Chondrocyte (in vitro differentiated cells): ENCODE data around the gene DTX3. TPM values are rescaled to one million over a fixed set of nuclear protein-coding genes. Genes with fewer than 3 reads are reported as not detected.

ENCODE experiments used
- DNase-seq: peaks from one replicate; pipeline ENCODE4 v3.0.0; 2021; ENCODE audit warnings: mixed read lengths, low spot score
- H3K27ac Mint-ChIP-seq: one replicate; pipeline ENCODE4 v1.8.0; 2021; ENCODE audit warnings: mild to moderate bottlenecking, moderate library complexity, mixed read lengths; ENCODE audit not compliant: unreplicated experiment
- H3K27me3 Mint-ChIP-seq: 2 replicates; pipeline ENCODE4 v1.8.0; 2021; ENCODE audit warnings: low read depth, mixed read lengths
- H3K36me3 Mint-ChIP-seq: 2 replicates; pipeline ENCODE4 v1.8.0; 2021; ENCODE audit warnings: low read depth, mixed read lengths
- H3K4me1 Mint-ChIP-seq: 2 replicates; pipeline ENCODE4 v1.8.0; 2021; ENCODE audit warnings: low read depth, mild to moderate bottlenecking, mixed read lengths
- H3K4me3 Mint-ChIP-seq: one replicate; pipeline ENCODE4 v1.8.0; 2021; ENCODE audit warnings: mild to moderate bottlenecking, moderate library complexity, mixed read lengths; ENCODE audit not compliant: unreplicated experiment
- H3K9me3 Mint-ChIP-seq: 2 replicates; pipeline ENCODE4 v1.8.0; 2021; ENCODE audit warnings: low read depth, mixed read lengths
- total RNA-seq: library from RNA; stranded (reverse); gene quantifications from 3 replicates; pipeline ENCODE4 v1.2.1, GENCODE V29; 2021
- TF ChIP-seq, protein P1 (sequence below): fragments of 200-600 bp; sonication (generic); IDR thresholded peaks from 2 replicates; pipeline ENCODE4 v1.5.0; 2021; ENCODE audit warnings: antibody characterized with exemption, mild to moderate bottlenecking, moderate library complexity

Gene DTX3
- total RNA-seq, 1 donor from 2014 or later, result 29.8 TPM

DNA sequence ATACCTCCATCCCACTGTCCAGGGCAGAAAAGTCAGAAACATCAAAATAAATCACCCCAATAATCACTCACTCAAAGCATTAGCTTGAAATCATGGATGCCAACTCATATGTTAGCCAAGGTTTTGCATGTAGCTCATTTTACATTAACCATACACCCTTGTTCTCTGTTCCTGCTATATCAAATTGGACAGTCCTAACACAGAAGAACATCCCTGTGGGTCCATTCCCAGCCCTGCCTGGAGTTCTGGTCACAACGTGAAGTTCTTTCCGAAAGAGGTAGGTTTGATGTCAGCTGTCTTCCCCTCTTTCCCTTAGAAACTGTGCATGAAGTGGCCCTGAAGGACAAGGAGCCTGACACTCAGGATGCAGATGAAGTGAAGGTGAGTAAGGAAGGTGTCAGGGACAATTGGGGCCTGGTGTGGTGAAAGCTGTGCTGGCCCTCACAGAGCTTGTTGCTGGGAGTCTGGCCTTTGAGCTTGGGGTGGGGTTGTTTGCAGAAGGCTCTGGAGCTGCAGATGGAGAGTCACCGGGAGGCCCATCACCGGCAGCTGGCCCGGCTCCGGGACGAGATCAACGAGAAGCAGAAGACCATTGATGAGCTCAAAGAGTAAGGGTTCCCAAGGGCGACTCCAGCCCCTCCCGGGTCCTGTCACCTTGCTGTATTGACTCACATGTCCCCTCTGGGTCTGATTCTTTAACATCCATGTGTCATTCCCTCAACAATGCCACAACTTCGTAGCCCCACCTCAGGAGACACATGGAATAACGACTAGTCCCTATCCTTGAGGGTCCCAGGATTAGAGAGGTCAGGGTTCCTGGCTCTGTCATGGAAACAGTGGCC, 28.6 kb upstream of the DTX3 start:
- H3K27me3 Mint-ChIP-seq, result no peaks in the 10 kb centered on the region
- no peak overlapping the region for H3K27ac Mint-ChIP-seq
- H3K4me1 Mint-ChIP-seq, result no peaks in the 10 kb centered on the region

DNA sequence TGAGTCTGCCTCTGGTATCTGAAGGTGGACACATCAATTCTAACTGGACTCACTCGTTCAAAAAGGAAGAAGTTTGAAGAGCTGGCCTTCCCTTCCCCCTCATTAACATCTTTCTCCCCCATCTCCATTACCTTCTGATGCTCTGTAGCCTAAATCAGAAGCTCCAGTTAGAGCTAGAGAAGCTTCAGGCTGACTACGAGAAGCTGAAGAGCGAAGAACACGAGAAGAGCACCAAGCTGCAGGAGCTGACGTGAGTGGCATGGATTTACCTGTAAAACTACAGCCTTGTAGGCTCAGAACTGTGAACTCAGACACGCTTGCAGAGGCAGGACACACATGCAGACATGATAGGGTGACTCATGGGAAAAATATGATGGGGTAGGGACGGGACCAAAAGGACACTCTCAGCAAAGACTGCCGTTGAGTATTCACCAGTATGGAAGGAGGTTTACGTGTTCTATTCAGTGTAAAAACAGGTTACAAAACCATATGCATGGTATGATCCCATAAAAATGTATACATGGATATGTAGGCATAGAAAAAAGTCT, 27.9 kb upstream of the DTX3 start:
- TF ChIP-seq, protein P1, sequence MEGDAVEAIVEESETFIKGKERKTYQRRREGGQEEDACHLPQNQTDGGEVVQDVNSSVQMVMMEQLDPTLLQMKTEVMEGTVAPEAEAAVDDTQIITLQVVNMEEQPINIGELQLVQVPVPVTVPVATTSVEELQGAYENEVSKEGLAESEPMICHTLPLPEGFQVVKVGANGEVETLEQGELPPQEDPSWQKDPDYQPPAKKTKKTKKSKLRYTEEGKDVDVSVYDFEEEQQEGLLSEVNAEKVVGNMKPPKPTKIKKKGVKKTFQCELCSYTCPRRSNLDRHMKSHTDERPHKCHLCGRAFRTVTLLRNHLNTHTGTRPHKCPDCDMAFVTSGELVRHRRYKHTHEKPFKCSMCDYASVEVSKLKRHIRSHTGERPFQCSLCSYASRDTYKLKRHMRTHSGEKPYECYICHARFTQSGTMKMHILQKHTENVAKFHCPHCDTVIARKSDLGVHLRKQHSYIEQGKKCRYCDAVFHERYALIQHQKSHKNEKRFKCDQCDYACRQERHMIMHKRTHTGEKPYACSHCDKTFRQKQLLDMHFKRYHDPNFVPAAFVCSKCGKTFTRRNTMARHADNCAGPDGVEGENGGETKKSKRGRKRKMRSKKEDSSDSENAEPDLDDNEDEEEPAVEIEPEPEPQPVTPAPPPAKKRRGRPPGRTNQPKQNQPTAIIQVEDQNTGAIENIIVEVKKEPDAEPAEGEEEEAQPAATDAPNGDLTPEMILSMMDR, result no peak
- DNase-seq, result no peak
- H3K36me3 Mint-ChIP-seq, result peaks cover 36% of the 10 kb centered on the region
- H3K27ac Mint-ChIP-seq, result no peak overlapping the region
- no peaks in the 10 kb centered on the region for H3K27me3 Mint-ChIP-seq
- no peaks in the 10 kb centered on the region for H3K9me3 Mint-ChIP-seq
- no peak overlapping the region for H3K4me3 Mint-ChIP-seq
- H3K4me1 Mint-ChIP-seq, result no peaks in the 10 kb centered on the region

More for the DNA sequence above, 28.6 kb upstream of the DTX3 start:
- H3K4me3 Mint-ChIP-seq, result no peak overlapping the region
- DNase-seq, result no peak
- TF ChIP-seq, protein P1, result no peak
- peaks cover 37% of the 10 kb centered on the region for H3K36me3 Mint-ChIP-seq
- no peaks in the 10 kb centered on the region for H3K9me3 Mint-ChIP-seq

DNA sequence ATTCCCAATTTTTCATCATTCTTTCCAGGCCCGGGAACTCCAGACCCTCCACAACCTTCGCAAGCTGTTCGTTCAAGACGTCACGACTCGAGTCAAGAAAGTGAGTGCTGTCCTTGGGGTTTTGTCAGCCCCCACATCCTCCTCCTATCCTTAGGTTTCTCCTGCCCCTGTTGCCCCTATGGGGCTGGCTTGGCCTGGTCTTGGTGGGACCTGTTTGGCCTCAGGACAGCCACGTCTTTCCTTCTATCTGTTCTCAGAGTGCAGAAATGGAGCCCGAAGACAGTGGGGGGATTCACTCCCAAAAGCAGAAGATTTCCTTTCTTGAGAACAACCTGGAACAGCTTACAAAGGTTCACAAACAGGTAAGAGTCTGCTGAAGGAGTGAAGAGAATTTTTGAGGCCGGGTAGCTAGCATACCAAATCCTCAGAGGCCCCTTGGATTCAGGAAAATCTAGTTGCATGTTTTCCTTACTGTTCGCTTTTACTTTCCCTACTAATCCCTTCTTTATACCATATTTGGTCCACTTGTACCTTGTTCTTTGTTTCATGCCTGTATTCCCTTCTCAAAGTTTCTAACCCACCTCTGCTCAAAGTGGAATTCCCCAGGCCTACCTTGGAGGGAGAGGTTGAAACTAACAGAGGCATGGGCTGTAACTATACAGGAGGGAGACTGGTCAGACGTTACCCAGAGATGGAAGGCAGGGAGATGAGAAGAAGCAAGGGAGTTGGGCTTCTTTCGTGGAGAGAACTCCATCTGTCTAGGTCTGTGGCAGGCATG, 26.5 kb upstream of the DTX3 start:
- peaks cover 25% of the 10 kb centered on the region for H3K36me3 Mint-ChIP-seq
- no peaks in the 10 kb centered on the region for H3K4me1 Mint-ChIP-seq

DNA sequence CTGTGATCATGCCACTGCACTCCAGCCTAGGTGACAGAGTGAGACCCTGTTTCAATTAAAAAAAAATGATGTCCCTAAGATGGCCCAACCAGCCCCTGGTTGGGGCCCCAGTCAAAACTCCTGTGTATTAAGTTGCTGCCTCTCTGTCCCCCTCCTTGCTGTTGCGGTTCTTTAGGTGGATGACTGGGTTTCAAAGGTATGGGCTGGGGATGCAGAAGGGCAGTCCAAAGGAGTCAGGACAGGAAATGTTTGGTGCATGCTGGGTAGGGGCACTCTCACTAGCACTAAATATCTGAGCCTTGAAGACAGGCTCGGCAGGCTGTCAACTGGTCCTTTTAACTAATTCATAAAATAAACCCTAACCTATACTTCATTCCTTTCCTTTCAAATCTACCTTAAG, 25.6 kb upstream of the DTX3 start:
- Mint-ChIP-seq H3K27me3 (no peaks in the 10 kb centered on the region), H3K9me3 (no peaks in the 10 kb centered on the region), H3K27ac (no peak overlapping the region), H3K36me3 (peaks cover 25% of the 10 kb centered on the region), H3K4me1 (no peaks in the 10 kb centered on the region), H3K4me3 (no peak overlapping the region)
- no peak for DNase-seq
- TF ChIP-seq, protein P1, result no peak

More for the DNA sequence above, 26.5 kb upstream of the DTX3 start:
- H3K9me3 Mint-ChIP-seq, result no peaks in the 10 kb centered on the region
- DNase-seq, result no peak
- no peak overlapping the region for H3K27ac Mint-ChIP-seq
- H3K4me3 Mint-ChIP-seq, result no peak overlapping the region
- H3K27me3 Mint-ChIP-seq, result no peaks in the 10 kb centered on the region
- TF ChIP-seq, protein P1, result no peak
